ENCODE data around the gene PRKAR1B.
A peak's percentile ranks its signal among the peaks of the same experiment; 100 is the strongest.

Gene PRKAR1B

DNA sequence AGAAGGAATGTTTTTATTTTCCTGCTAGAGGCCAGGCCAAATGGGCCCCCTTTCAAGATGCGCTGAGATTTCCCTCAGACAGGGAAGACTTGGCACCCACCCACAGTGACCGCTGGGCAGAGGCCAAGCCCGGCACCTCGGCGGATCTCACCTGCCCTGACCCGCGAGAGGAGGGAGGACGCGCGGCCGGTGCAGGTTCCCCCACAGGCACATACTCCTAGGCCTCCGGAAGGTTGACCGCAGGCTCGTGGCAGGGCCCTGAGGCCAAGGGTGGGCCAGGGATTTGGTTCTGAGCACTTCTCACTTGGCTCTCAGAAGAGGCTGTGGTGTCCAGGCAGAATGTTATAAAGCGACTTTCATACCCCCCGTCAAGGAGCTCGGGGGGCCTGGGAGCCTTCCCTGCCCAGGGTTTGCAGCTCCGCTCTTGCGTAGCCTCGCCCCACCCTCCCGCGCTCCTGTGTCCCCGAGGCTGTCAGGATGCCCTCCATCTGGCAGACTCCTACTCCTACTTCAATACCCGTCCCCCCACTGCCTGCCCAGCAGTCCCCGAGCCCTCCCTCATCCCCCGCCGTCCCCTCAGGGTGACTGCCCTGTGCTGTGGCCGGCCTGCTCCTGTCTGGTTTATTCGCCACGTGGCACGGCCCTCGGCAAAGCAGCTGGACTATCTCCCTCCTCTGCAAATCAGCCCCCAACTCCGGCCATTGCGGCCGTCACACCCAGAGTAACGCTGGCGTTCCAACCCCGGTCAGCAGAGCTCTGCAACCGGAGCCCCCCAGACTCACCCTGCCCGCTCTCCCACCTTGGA lies 156.9 kb downstream of the PRKAR1B start:
- DNase-seq, result no peak

- DNase-seq, result no peak
Measured at GRCh38 chr7:569071-569855, 157.8 kb downstream of the PRKAR1B start.

DNA sequence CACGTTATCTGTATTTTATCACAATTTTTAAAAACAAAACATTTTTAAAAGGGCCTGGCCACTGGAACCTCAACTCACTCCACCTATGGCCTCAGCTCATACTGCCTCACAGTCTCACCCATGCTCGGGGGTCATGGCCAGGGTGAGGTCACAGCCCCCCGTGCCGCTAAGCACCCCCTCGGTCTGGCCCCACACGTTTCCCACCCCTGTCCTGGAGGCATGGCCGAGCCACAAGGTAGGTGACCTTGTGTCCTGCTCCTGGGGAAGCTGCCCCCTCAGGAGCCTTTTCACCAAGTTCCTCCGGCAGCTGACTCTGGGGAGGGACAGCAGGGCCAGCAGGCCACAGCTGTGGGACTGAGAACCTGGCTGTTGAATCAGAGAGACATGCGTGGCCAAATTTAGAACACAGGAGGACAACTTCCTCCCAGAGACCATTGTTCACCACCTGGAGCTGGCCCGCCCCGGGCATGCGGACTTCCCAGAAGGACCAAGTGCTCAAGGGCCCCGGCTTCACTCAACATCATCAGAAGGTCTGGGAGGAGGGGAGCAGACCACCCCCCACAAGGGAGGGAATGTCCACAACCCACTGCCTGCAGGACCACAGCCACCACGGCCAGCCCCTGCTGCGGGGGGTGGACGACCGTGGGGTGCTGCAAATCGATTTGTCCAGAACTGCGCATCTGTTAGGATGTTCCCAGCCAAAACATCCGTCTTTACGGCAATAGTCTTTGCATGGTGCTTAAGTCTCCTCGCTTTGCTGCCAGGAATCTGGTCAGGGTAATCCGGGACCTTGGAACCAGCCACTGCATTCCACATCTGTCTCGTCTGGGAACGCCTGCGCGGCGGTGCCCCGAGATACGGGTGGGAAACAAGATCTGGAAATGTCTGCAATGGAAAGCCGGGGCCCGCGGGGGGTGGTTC lies 158.8 kb downstream of the PRKAR1B start:
- peak; percentile 24 for DNase-seq

DNA sequence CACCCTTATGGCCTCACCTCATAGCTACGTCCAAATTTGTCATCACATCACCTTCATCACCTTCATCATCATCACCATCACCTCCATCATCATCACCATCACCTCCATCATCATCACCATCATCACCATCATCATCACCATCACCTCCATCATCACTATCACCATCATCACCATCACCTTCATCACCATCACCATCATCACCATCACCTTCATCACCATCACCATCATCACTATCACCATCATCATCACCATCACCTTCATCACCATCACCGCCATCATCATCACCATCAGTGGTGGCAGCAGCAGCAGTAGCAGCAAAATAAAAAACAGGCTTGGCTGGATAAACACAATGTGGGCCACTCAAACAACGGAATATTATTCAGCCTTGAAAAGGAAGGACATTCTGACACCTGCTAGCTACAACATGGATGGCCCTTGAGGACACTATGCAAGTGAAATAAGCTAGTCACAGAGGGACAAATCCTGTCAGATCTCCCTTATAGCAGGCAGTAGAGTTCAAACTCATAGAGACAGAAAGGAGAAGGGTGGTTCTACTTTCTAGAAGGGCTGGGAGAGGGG lies 159.7 kb downstream of the PRKAR1B start:
- DNase-seq, result no peak

DNA sequence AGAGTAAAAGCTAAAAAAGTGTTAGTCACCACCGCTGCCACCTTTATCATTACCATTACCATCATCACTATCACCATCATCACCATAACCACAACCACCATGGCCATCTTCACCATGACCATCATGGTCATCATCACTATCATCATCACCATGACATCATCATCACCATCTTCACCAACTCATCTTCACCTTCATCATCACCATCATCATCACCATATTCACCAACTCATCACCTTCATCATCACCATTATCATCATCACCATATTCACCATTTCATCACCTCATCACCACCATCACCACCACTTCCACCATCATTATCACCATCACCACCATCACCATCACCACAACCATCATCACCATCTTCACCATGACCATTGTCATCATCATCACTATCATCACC lies 161.0 kb downstream of the PRKAR1B start:
- DNase-seq, result no peak

GRCh38 chr7:564176-564865 lies 162.8 kb downstream of the PRKAR1B start:
- DNase-seq, result no peak

DNA sequence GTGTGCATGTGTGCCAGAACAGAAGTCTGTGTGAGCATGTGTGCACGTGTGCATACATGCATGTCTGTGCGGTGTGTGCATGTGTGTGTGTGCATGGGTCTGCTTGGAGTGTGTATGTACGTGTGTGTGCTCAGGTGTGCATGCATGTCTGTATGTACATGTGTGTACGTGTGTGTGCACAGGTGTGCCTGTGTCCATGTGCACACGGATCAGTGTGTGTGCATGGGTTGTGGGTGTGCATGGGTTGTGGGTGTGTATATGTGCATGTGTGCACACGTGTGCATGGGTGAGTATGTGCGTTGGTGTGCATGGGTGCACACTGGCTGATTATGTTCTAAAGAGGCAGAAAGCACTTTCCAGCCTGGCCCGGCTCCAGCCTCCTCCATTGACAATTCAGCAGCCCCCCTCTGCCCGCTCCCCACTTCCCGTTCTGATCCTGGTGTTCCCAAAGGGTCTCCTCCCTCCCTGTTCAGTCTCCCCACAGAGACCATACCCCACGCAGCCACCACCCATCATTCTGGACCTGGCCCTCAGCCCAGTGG lies 163.4 kb downstream of the PRKAR1B start:
- DNase-seq, result no peak

DNA sequence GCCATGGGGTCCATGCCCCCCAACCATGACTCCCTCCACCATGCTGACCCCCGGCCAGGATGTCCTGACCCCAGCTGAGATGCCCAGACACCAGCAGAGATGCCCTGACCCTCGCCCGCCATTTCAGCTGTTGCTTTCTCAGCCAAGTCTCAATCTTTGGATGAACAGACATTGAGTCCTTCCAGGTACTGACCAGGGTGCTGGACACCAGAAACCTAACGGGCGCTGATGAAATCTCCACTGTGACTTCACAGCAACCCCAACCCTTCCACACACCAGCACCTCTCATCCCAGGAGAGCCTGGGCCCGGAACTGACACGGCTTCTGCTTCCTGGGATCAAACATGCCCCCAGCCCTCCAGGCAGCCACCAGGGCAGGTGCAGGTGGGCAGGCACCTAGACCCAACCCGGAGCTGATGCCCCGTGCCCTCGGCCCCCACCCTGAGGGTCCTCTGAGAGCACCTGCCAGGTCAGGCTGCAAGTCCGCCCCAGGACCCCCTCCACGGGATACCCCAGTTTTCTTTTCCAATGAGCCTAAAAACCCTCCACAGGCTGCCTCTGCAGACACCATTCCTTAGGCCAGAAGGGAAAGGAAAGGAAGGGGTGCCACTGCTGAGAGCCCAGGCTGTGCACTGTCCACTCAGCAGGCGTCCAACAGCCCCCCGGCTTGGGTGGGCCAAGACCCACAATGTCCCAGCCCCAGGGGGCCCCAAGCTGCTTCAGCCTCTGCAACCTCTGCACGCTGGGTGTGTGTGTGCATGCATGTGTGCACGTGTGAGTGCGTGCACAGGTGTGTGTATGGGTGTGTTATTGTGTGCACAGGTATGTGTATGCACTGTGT lies 164.1 kb downstream of the PRKAR1B start:
- DNase-seq, result no peak

GRCh38 chr7:562374-562675 lies 164.8 kb downstream of the PRKAR1B start:
- DNase-seq, result no peak

GRCh38 chr7:561631-562373 lies 165.3 kb downstream of the PRKAR1B start:
- no peak for DNase-seq

DNA sequence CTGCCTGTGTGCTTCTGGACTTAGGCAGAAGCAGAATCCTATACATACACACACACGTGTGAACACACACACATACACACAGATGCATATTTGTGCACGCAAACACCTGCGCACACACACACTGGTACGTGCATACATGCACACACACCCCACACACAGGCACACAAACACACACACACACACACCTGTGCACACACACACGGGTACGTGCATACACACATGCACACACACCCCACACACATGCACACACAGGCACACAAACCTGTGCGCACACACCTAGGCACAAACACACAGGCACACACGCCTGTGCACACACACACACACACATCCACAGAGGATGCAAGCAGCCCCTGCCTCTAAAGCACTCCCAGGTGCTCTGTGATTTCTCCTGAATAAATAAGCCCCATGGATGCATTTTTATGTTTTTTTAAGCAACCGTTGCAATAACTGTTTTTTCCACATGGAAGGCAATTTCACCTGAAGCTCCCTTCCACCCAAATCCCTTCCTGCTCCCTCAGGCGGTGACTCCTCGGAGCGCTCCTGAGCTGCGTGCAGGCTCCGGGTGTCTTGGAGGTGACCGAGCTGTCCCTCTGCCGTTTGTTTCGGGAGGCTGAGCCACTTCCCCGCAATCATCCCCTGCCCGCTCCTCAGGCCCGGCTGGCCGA lies 166.0 kb downstream of the PRKAR1B start:
- DNase-seq, result no peak

DNA sequence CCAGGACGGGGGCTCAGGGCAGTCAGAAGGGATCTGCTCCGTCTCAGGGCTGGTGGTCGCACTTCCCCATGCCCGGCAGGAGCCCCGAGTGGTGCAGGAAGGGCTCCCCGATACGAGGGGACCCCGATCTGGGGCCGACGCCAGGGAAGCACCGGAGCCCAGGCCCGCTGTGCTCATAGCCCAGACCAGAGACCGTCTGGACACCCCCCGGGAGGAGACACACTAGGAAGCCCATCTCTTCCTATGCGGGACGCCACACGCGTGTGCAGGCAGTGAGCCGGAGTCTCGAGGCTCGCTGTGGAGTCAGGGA lies 167.7 kb downstream of the PRKAR1B start:
- no peak for DNase-seq

DNA sequence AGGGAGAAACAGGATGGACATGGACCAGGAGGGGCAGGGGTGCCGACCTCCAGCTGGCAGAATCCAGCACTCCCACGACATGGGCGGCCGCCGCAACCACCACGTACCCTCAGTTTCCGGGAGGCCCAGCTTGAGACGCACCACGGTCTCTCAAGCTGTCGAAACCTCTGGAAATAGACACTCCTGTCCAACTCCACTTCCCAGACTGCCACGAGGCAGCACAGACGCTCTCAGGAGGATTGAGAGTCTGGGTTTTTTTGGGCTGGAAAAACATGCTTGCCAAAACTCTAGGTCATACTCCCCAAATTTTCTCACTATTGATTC lies 169.6 kb downstream of the PRKAR1B start:
- no peak for DNase-seq

GRCh38 chr7:556837-557557 lies 170.1 kb downstream of the PRKAR1B start:
- no peak for DNase-seq

DNA sequence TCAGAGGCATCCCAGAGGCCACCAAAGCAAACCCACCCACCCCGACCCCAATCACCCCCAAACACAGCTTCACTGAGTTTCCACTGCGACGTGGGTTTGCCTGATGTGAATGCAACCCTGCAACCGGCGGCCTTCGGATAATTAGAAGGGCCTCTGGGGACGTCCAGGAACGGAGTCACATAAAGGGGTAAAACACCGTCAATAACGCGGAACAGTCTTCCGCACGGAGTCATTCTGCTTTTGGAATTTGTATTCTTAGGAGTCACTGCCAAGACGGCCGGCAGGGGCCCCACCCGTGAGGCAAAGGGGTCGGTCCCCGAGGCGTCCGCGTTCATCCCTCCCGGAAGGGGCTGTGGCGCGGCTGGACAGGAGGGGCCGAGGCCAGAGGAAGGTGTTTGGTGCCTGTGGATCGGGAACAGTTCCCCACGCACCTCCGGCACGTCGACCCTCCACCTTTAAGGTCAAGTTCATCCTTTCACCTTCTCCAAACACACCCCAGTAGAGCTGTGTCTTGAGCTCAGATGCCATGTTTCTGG lies 170.7 kb downstream of the PRKAR1B start:
- DNase-seq, result no peak

DNA sequence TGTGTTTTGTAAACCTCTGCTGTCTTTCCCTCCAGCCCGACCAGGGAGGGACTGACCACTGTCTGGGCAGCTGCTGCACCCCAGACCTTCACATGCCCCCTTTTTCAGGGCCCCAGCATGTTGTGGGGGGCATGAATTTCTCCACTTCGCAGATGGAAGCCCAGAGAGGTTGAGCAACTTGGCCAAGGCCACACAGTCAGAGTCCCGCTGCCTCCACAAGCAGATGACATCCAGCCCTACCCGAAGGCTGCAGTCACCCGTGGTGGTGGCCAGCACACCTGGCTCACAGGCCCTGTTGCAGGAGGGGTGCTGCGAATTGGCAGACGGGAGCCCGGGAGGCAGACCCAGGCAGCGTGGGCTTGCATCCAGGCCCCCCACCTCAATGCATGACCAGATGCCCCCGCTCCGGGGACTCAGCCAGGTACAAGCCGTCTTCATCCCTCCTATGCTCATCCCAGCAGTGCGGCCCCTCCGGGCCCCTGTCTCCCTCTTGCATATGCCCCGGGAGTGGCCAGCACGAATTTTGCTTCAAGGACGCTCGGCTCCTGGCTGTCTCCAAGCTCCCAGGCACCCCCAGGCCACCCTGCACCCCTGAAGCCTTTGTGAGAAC lies 171.4 kb downstream of the PRKAR1B start:
- DNase-seq, result no peak

- no peak for DNase-seq
Measured at GRCh38 chr7:553636-554111, 173.4 kb downstream of the PRKAR1B start.
